ENCODE results near the gene ZNF148.

ZNF148 gene

DNA sequence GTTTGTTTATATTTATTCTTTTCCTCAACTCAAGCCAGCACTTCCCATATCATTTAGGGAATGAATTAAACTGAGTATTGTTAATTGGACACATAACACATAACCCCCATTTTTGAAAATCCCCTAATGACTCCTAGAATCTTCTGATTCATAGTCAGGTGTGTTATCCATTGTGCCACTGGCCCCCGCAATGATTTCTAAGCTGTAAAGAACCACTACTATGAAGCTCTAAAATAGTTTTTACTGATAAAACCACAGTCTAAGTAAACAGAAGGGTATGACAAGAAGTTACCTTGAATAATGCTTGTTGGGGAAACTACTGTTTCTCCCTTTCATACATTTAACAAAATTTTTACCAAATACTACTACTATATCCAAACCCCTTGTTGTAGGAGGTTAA is 140.3 kb downstream of the ZNF148 start:
- H3K4me3 ChIP-seq (ENCODE audit: low read depth, low read length) = no peak overlapping the region
- TF ChIP-seq, protein P1, sequence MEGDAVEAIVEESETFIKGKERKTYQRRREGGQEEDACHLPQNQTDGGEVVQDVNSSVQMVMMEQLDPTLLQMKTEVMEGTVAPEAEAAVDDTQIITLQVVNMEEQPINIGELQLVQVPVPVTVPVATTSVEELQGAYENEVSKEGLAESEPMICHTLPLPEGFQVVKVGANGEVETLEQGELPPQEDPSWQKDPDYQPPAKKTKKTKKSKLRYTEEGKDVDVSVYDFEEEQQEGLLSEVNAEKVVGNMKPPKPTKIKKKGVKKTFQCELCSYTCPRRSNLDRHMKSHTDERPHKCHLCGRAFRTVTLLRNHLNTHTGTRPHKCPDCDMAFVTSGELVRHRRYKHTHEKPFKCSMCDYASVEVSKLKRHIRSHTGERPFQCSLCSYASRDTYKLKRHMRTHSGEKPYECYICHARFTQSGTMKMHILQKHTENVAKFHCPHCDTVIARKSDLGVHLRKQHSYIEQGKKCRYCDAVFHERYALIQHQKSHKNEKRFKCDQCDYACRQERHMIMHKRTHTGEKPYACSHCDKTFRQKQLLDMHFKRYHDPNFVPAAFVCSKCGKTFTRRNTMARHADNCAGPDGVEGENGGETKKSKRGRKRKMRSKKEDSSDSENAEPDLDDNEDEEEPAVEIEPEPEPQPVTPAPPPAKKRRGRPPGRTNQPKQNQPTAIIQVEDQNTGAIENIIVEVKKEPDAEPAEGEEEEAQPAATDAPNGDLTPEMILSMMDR (IDR thresholded peaks at IDR 0.05; ENCODE audit: borderline replicate concordance, insufficient read depth, low read depth, low read length) = no peak

GRCh38 chr3:125232401-125232800 is 142.7 kb downstream of the ZNF148 start:
- no peak overlapping the region for H3K4me3 ChIP-seq (ENCODE audit: low read depth, low read length)
- TF ChIP-seq, protein P1 (IDR thresholded peaks at IDR 0.05; ENCODE audit: borderline replicate concordance, insufficient read depth, low read depth, low read length) = no peak

DNA sequence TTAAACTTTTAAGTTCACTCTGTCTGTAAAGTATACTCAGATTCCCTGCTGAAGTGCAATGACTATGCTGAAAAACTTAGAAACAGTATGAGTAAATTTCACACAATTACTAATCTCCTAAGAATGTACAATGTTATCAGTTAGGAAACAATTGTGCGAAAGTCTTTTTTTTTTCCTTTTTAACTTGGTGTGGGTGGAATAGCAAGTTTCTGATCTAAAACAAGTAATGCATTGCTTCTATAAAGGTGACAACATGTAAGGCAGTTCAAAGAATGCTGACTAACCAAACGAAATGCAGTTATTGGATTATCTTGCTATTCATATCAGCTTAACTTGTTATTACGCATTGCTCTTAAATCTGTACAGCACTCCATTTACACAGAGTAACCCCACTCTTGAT is 143.2 kb downstream of the ZNF148 start:
- no peak overlapping the region for H3K4me3 ChIP-seq (ENCODE audit: low read depth, low read length)
- TF ChIP-seq, protein P1 (IDR thresholded peaks at IDR 0.05; ENCODE audit: borderline replicate concordance, insufficient read depth, low read depth, low read length) = no peak

DNA sequence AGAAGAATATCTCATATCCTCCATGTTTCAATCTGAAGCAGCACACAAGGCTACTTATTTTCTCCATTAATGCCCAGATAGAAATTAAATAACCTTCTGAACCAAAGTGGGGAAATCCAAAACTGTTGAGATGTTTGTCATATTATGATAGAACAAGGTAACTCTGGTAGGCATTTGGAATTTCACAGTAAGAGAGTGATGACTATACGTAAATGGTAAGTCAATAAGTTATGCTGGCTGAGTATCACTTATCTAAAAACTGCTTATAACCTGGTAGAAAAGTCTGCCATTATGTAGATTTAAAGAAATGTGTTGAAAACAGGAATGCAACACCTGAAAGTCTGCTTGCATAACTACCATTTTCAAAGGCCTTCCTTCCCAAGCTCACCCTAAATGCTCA is 145.4 kb downstream of the ZNF148 start:
- no peak overlapping the region for H3K4me3 ChIP-seq (ENCODE audit: low read depth, low read length)
- TF ChIP-seq, protein P1 (IDR thresholded peaks at IDR 0.05; ENCODE audit: borderline replicate concordance, insufficient read depth, low read depth, low read length) = no peak

DNA sequence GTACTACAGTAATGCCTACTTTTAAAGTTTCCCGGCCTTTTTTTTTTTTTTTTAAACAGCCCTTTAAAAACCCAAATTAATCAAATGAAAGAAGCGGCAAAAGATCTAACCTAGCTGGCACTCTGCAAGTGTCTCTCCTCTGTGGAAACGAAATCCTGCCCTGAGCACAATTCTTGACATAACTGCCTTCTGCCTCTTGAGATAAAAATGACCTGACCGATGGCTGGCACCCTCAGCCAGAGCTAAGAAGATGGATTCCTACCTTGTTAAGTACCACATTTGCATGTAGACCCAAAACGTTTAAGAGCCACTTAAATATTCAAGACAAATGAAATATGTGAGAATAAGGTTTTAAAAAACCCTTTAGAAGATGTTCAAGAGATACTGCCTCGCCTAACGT is 146.0 kb downstream of the ZNF148 start:
- TF ChIP-seq, protein P1 (IDR thresholded peaks at IDR 0.05; ENCODE audit: borderline replicate concordance, insufficient read depth, low read depth, low read length) = no peak
- H3K4me3 ChIP-seq (ENCODE audit: low read depth, low read length) = no peak overlapping the region

DNA sequence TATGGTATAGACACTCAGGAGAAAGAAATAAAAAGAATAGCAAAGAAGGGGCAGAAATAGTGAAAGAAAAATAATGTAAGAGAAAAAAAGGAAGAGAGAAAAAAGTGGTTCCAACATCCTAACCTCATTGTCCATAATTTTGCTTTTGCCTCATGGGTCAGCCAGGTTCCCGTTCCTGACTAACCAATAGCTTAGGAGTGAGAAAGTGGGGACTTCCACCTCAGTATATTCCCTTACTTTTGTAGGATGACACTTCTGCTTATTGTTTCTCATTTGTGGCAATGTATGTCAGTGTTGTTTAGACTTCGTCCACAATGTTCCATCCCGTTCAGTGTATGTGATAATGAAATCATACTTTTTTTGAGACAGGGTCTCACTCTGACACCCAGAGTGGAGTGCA is 153.3 kb downstream of the ZNF148 start:
- TF ChIP-seq, protein P1 (IDR thresholded peaks at IDR 0.05; ENCODE audit: borderline replicate concordance, insufficient read depth, low read depth, low read length) = no peak
- no peak overlapping the region for H3K4me3 ChIP-seq (ENCODE audit: low read depth, low read length)

- TF ChIP-seq, protein P1 (IDR thresholded peaks at IDR 0.05; ENCODE audit: borderline replicate concordance, insufficient read depth, low read depth, low read length) = no peak
- no peak overlapping the region for H3K4me3 ChIP-seq (ENCODE audit: low read depth, low read length)
Measured at GRCh38 chr3:125220727-125221429, 154.2 kb downstream of the ZNF148 start.

All from GM12875 (cell line).